A549 (cell line): ENCODE data around the gene SULF2. TPM values are rescaled to one million over a fixed set of nuclear protein-coding genes. Genes with fewer than 3 reads are reported as not detected.
A peak's percentile ranks its signal among the peaks of the same experiment; 100 is the strongest.

ENCODE experiments used
- ATAC-seq, 2 experiments: fragments of 200-7000 bp in 1 of 2; fragments of >200 bp in 1 of 2; cut with Nextera tagmentation in 1 of 2; cut with Tn5 transposase in 1 of 2; 3 replicates each; pipeline versions ENCODE4 v1.8.0 to v1.9.1; 2018 to 2020; ENCODE audit warnings: mild to moderate bottlenecking in 1 of 2, moderate library complexity in 1 of 2
- CTCF ChIA-PET: fragments of 300-600 bp; sonication (Branson Sonifier 250); formaldehyde crosslinking; extraction: SDS; loops from one replicate; lab custom pipeline; 2021; ENCODE audit warnings: antibody characterized with exemption, inconsistent platforms; lab: Yijun Ruan, JAX
- POLR2A ChIA-PET: fragments of 350-600 bp; formaldehyde crosslinking; extraction: SDS; loops from one replicate; lab custom pipeline; 2021; ENCODE audit warnings: antibody characterized with exemption, inconsistent platforms; lab: Yijun Ruan, JAX
- DNase-seq, 2 experiments: peaks; one replicate each; pipeline versions ENCODE4 v3.0.0 to v3.0.0-alpha.2; 2011 to 2016; ENCODE audit warnings: low read depth in 1 of 2, low spot score in 1 of 2
- FAIRE-seq: peaks from 2 replicates; lab custom pipeline; 2011; peaks lifted over from hg19 to GRCh38; lab: Jason Lieb, UNC
- H3K27ac ChIP-seq, 2 experiments: fragments of >200 bp; sonication (Bioruptor Twin); formaldehyde crosslinking; 3 replicates each; pipeline ENCODE4 v1.5.1; 2016 to 2017
- H3K4me1 ChIP-seq: fragments of >200 bp; sonication (Bioruptor Twin); formaldehyde crosslinking; 3 replicates; pipeline ENCODE4 v1.6.1; 2016
- H3K4me2 ChIP-seq: fragments of >200 bp; sonication (Bioruptor Twin); formaldehyde crosslinking; 3 replicates; pipeline ENCODE4 v1.6.1; 2016
- H3K4me3 ChIP-seq: fragments of >200 bp; sonication (Bioruptor Twin); formaldehyde crosslinking; 3 replicates; pipeline ENCODE4 v1.5.1; 2016
- H3K9me3 ChIP-seq: fragments of >200 bp; sonication (Bioruptor Twin); formaldehyde crosslinking; 3 replicates; pipeline ENCODE4 v1.6.1; 2016
- CHD4 ChIP-seq: fragments of 200-600 bp; sonication (generic); IDR thresholded peaks from 2 replicates; pipeline ENCODE4 v1.6.1; 2016; ENCODE audit warnings: antibody characterized with exemption, mild to moderate bottlenecking, borderline replicate concordance
- FOSL2 ChIP-seq, 2 experiments: fragments of 450-650 bp in 1 of 2; fragments of >200 bp in 1 of 2; sonication (Bioruptor Twin) in 1 of 2; formaldehyde crosslinking; IDR thresholded peaks; 2 replicates each; pipeline versions ENCODE4 v1.5.0 to v1.6.1; 2016 to 2020; ENCODE audit warnings: mild to moderate bottlenecking in 1 of 2, moderate library complexity in 1 of 2
- GATA3 ChIP-seq: IDR thresholded peaks from 2 replicates; pipeline ENCODE4 v1.6.1; 2012; ENCODE audit warnings: borderline replicate concordance
- HEYL ChIP-seq: fragments of 250-450 bp; sonication (Bioruptor Pico); IDR thresholded peaks from 2 replicates; pipeline ENCODE4 v1.8.0; 2021; ENCODE audit warnings: mild to moderate bottlenecking, moderate library complexity
- HOXB13 ChIP-seq: fragments of 250-450 bp; sonication (Bioruptor Pico); IDR thresholded peaks from 2 replicates; pipeline ENCODE4 v1.5.0; 2020; ENCODE audit warnings: low read depth, mild to moderate bottlenecking, moderate library complexity
- JUN ChIP-seq, 2 experiments: fragments of >200 bp; sonication (Bioruptor Twin); formaldehyde crosslinking; IDR thresholded peaks; 2 replicates in 1 of 2; 3 replicates in 1 of 2; pipeline ENCODE4 v1.6.1; 2016 to 2017
- KDM1A ChIP-seq: fragments of 200-600 bp; sonication (generic); IDR thresholded peaks from 2 replicates; pipeline ENCODE4 v1.6.1; 2016; ENCODE audit warnings: low read depth, mild to moderate bottlenecking
- MAFK ChIP-seq: fragments of 450-650 bp; IDR thresholded peaks from 2 replicates; pipeline ENCODE4 v1.6.1; 2014; ENCODE audit not compliant: partially characterized antibody
- NFE2L2 ChIP-seq: fragments of 150-350 bp; conservative IDR thresholded peaks from 2 replicates; pipeline ENCODE4 v1.6.1; 2014; ENCODE audit warnings: low read length
- RAD21 ChIP-seq, 2 experiments: fragments of >200 bp in 1 of 2; sonication (Bioruptor Twin) in 1 of 2; formaldehyde crosslinking in 1 of 2; IDR thresholded peaks in 1 of 2; conservative IDR thresholded peaks in 1 of 2; 2 replicates in 1 of 2; 3 replicates in 1 of 2; pipeline ENCODE4 v1.6.1; 2012 to 2018; ENCODE audit warnings: inconsistent platforms in 1 of 2
- SMC3 ChIP-seq: fragments of >200 bp; sonication (Bioruptor Twin); formaldehyde crosslinking; IDR thresholded peaks from 3 replicates; pipeline ENCODE4 v1.6.1; 2018; ENCODE audit warnings: inconsistent platforms
- TFCP2L1 ChIP-seq: fragments of 250-450 bp; sonication (Bioruptor Pico); IDR thresholded peaks from 2 replicates; pipeline ENCODE4 v1.5.0; 2021; ENCODE audit warnings: mild to moderate bottlenecking
- WGBS: methylation state at CpG from one replicate; pipeline ENCODE4 v1.1.6; 2017; ENCODE audit errors: missing lambda C conversion rate; 5-methylcytosine and 5-hydroxymethylcytosine counted together
- polyA plus RNA-seq, 4 experiments: library from polyadenylated mRNA; depleted of rRNA in 3 of 4; stranded (reverse); fragments of >200 nt; fragmentation: RNase III in 1 of 4; extraction: RNeasy Plus Mini Kit Qiagen cat#74134 plus additional on column Dnase treatment in 1 of 4; gene quantifications; 2 replicates in 3 of 4; 3 replicates in 1 of 4; pipeline ENCODE4 v1.2.3, GENCODE V29; 2011 to 2017
- TF ChIP-seq, protein P1 (sequence below): fragments of 150-350 bp; IDR thresholded peaks from 2 replicates; pipeline ENCODE4 v1.6.1; 2014; ENCODE audit warnings: low read depth, mild to moderate bottlenecking, low read length
- TF ChIP-seq, protein P2 (sequence below): fragments of >200 bp; sonication (Bioruptor Twin); formaldehyde crosslinking; IDR thresholded peaks from 3 replicates; pipeline ENCODE4 v1.5.1; 2016

The SULF2 gene
- polyA plus RNA-seq, 2 of the 4 experiments (the other 2 are of a cell fraction): 5.8 to 16.8 TPM

- Histone ChIP-seq H3K4me1 (no peaks in the 10 kb centered on the region), H3K9me3 (no peaks in the 10 kb centered on the region), H3K4me2 (no peak overlapping the region), H3K4me3 (no peak overlapping the region), H3K27ac (no peak overlapping the region)
- POLR2A ChIA-PET: no interaction called here
- ATAC-seq: no peak
- 69% methylated on average over 3 of the region's 4 CpGs for WGBS
- TF ChIP-seq JUN (IDR thresholded peaks at IDR 0.05) (no peak), TFCP2L1 (CRISPR knock-in tag) (no peak), SMC3 (no peak), NFE2L2 (no peak), CHD4 (no peak)
- TF ChIP-seq, protein P1, sequence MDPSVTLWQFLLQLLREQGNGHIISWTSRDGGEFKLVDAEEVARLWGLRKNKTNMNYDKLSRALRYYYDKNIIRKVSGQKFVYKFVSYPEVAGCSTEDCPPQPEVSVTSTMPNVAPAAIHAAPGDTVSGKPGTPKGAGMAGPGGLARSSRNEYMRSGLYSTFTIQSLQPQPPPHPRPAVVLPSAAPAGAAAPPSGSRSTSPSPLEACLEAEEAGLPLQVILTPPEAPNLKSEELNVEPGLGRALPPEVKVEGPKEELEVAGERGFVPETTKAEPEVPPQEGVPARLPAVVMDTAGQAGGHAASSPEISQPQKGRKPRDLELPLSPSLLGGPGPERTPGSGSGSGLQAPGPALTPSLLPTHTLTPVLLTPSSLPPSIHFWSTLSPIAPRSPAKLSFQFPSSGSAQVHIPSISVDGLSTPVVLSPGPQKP: no peak
- DNase-seq: no peak
- no peak for FAIRE-seq
- CTCF ChIA-PET: interaction anchor here (1.5 to 13.2 kb wide), 10 partner anchors 11 to 953 kb away, joined by 4 to 232 read pairs (median 20); no protein-coding TSS in a partner anchor
These were observed 105.8 kb downstream of the SULF2 start for GRCh38 chr20:47679462-47679861.

- POLR2A ChIA-PET: no interaction called here
- ATAC-seq: no peak
- H3K4me1 ChIP-seq: no peaks in the 10 kb centered on the region
- H3K27ac ChIP-seq: no peak overlapping the region
- 88% methylated on average over 13 of the region's 17 CpGs for WGBS
- H3K4me2 ChIP-seq: no peak overlapping the region
- no peak for TF ChIP-seq HOXB13
- no peak for TF ChIP-seq HEYL (CRISPR knock-in tag)
- no peak for TF ChIP-seq NFE2L2
- no peak for TF ChIP-seq KDM1A
- FAIRE-seq: no peak
- no peak for DNase-seq
- no peak overlapping the region for H3K4me3 ChIP-seq
- no peaks in the 10 kb centered on the region for H3K9me3 ChIP-seq
- CTCF ChIA-PET: interaction anchor here (0.5 to 13.2 kb wide), 36 partner anchors 8 to 1237 kb away, joined by 3 to 232 read pairs (median 4); no protein-coding TSS in a partner anchor
These were observed 106.7 kb downstream of the SULF2 start for GRCh38 chr20:47678536-47678935.

DNA sequence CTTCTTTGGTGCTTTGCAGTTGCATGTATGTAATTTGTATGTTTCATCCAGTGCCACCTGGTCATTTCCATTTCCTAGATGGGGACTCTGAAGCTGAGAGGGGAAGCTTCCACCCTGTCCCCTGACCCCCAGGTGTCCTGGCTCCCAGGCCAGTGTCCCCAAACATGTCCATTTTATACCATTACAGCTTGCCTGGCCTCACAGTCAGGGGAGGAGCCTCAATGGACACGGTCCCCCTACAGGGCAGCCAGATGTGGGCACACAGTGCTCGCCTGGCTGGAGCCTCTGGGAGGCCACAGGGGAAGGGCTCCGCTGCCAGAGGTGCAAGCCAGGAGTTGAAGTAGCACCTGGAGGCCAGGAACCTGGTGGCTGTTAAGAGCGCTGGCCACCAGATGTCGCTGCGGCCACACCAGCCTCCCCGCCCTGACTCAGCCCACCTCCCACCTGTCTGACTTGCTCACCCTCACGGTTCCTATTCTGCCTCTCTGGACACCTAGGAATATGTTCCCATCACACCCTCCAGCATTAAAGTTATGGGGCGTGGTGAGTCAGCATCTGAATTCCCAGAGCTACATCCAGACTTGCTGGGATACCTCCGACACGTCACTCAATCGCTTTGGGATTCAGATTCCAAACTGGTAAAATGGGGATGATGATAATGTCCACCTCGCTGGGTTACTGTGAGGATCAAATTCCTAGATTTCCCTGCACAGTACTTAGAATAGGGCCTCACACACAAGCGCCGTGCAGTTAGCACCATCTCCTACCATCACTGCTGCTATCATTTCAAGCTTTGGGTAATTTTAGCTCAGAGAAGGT, 107.4 kb downstream of the SULF2 start:
- no peak overlapping the region for H3K27ac ChIP-seq
- ATAC-seq (peak; percentile 33 to 71), DNase-seq (peak; percentile 59 to 67), FAIRE-seq (no peak)
- CTCF ChIA-PET: interaction anchor here (0.5 to 13.2 kb wide), 43 partner anchors 9 to 1889 kb away, joined by 3 to 232 read pairs (median 4); no protein-coding TSS in a partner anchor
- H3K4me1 ChIP-seq: no peaks in the 10 kb centered on the region
- no peak overlapping the region for H3K4me3 ChIP-seq
- TF ChIP-seq FOSL2 (IDR thresholded peaks at IDR 0.05): no peak
- TF ChIP-seq FOSL2 (CRISPR knock-in tag; IDR thresholded peaks at IDR 0.05): peak; percentile 37; the same call in 1 of the 2 replicates
- peak; percentile 89 to 91 for TF ChIP-seq RAD21 (conservative IDR thresholded peaks at IDR 0.05 in 1 of 2, IDR thresholded peaks at IDR 0.05 in 1 of 2)
- no peak for TF ChIP-seq GATA3
- TF ChIP-seq, protein P2, sequence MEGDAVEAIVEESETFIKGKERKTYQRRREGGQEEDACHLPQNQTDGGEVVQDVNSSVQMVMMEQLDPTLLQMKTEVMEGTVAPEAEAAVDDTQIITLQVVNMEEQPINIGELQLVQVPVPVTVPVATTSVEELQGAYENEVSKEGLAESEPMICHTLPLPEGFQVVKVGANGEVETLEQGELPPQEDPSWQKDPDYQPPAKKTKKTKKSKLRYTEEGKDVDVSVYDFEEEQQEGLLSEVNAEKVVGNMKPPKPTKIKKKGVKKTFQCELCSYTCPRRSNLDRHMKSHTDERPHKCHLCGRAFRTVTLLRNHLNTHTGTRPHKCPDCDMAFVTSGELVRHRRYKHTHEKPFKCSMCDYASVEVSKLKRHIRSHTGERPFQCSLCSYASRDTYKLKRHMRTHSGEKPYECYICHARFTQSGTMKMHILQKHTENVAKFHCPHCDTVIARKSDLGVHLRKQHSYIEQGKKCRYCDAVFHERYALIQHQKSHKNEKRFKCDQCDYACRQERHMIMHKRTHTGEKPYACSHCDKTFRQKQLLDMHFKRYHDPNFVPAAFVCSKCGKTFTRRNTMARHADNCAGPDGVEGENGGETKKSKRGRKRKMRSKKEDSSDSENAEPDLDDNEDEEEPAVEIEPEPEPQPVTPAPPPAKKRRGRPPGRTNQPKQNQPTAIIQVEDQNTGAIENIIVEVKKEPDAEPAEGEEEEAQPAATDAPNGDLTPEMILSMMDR: peak; percentile 86
- peak; percentile 89 for TF ChIP-seq SMC3
- TF ChIP-seq MAFK: no peak
- 37% methylated on average over 15 of the region's 15 CpGs for WGBS
- POLR2A ChIA-PET: interaction anchor here (0.6 to 1.5 kb wide), 2 partner anchors 617 to 942 kb away, joined by 3 read pairs; no protein-coding TSS in a partner anchor
- no peaks in the 10 kb centered on the region for H3K9me3 ChIP-seq
- no peak overlapping the region for H3K4me2 ChIP-seq
